Sigmoid colon (tissue), 3 donors: ENCODE data around the gene CD247.

Source experiments
- CTCF ChIP-seq, 4 experiments: fragments of 450-650 bp in 3 of 4; fragments of 200-600 bp in 1 of 4; IDR thresholded peaks; one replicate each; pipeline ENCODE4 v1.5.1; 2016 to 2019; ENCODE audit warnings: antibody characterized with exemption in 4 of 4, mild to moderate bottlenecking in 3 of 4, moderate library complexity in 2 of 4
- POLR2A ChIP-seq, 2 donors: fragments of 450-650 bp; IDR thresholded peaks; one replicate each; pipeline ENCODE4 v1.6.1; 2016; ENCODE audit warnings: antibody characterized with exemption in 2 of 2, mild to moderate bottlenecking in 2 of 2, moderate library complexity in 2 of 2

- TF ChIP-seq CTCF (IDR thresholded peaks at IDR 0.05) = no peak
- no peak for TF ChIP-seq POLR2A (IDR thresholded peaks at IDR 0.05)
Observed at GRCh38 chr1:167554028-167554779, 35.9 kb upstream of the CD247 start.
